ENCODE measurements around the gene CASZ1.

Gene CASZ1

DNA sequence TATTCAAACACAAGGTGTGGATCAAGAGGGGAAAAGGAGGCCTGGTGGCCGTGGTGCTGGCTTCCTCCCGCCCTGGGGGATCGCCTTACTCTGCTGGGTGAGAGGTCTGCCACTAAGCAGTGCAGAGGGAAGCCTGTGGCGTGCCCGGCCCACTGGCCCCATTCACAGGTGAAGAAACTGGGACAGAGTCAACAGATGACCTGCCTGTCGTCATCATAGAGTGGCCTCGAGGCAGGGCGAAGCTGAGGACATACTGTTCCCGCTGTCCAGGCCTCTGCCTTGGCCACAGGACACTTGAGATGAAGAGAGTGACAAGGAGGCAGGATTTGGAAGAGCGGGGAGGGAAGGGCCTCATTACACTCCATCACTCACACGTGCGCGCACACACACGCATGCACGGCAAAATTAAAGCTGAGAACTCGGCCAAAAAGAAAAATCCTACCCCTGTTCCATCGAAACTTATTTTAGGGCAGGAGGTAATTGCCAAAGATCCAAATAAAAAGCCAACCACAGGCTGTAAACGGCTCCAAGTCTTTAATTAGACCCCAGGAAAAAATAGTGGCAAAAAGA, 50.5 kb downstream of the CASZ1 start:
- FAIRE-seq: no peak

GRCh38 chr1:10745383-10745782, 51.1 kb downstream of the CASZ1 start:
- FAIRE-seq: no peak

GRCh38 chr1:10744654-10745238, 51.7 kb downstream of the CASZ1 start:
- no peak for FAIRE-seq

- FAIRE-seq: no peak
These were observed 52.4 kb downstream of the CASZ1 start for GRCh38 chr1:10744029-10744428.

DNA sequence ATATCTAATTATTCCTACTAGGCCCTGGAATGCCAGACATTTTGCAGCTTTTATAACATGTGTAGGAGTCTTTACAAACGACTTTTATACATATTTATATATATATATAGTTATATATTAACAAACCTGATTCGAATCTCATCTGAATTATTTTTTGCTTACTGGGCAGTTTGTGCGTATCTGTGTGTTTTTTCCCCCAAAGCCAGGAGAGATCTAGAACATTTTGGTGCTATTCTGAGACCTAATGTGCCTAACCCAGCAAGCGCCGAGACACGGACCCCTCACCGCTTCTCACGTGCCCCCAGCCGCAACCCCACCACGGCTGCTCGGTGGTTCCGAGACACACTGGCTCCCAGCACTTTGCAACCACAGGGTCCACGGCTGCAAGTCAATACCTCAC, 54.8 kb downstream of the CASZ1 start:
- FAIRE-seq: no peak

- no peak for FAIRE-seq
These were observed 56.3 kb downstream of the CASZ1 start for GRCh38 chr1:10740123-10740522.

DNA sequence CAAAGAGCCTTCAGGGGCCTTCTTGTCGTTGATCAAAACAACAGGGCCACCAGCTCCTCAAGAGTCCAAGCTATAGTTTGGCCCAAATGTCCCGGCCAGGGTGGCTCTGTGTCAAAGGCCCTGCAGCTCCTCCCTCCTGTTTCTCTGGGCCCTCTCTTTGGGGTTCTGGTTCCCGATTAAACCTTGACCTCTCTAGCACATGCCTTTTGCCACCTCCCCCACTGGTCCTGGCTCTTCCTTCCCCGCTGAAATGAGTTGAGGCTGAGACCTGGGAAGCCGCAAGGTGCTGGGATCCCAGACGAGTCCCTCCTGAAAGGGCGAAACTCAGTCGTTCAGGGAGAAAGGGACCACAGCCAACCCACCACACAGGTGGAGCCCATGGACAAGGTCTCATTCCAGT, 56.9 kb downstream of the CASZ1 start:
- no peak for FAIRE-seq

DNA sequence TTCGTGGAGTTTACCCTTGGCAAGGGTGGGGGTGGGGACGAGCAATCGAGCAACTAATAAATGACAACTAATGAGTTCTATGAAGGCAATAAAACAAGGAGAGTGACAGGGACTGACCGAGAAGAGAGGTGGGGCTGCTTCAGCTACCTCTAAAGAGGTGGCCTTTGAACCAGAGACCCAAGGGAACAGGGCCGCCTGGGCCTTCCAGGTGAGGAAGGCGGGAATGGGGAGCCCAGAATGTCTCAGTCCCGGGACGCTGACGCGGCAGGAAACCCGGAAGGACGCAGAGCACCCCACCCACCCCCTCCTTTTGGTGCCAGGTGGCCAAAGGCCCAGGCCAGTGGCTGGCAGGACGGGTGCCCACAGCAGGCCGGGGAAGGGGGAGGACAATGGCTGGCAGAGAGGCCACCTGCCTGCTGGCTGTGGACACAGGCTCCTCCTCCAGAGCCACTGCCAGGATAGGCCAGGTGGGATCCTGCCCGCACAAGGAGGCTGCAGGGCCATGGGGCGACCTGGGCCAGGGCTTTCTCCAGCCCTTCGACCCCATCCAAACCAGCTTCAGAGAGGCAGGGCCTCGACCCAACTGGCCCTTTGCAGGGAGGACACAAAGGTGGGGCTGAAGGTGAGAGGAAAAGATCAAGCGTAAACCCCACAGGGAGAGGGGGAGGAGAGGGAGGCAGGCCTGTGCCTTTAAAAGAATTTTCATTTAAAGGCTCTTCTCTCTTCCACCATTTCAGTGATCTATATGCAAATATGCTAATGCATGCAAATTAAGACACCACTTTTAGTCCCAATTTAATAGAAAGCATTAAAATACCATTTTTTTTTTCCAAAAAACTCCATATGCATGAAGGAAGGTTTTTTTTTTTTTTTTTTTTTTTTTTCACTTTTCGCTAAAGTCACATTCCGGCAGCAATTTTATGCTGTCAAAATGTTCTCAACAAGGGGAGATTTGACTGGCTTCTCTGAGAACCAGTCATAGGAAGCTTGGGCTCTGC, 58.1 kb downstream of the CASZ1 start:
- FAIRE-seq: no peak

- no peak for FAIRE-seq
These were observed 58.8 kb downstream of the CASZ1 start for GRCh38 chr1:10737651-10738050.

DNA sequence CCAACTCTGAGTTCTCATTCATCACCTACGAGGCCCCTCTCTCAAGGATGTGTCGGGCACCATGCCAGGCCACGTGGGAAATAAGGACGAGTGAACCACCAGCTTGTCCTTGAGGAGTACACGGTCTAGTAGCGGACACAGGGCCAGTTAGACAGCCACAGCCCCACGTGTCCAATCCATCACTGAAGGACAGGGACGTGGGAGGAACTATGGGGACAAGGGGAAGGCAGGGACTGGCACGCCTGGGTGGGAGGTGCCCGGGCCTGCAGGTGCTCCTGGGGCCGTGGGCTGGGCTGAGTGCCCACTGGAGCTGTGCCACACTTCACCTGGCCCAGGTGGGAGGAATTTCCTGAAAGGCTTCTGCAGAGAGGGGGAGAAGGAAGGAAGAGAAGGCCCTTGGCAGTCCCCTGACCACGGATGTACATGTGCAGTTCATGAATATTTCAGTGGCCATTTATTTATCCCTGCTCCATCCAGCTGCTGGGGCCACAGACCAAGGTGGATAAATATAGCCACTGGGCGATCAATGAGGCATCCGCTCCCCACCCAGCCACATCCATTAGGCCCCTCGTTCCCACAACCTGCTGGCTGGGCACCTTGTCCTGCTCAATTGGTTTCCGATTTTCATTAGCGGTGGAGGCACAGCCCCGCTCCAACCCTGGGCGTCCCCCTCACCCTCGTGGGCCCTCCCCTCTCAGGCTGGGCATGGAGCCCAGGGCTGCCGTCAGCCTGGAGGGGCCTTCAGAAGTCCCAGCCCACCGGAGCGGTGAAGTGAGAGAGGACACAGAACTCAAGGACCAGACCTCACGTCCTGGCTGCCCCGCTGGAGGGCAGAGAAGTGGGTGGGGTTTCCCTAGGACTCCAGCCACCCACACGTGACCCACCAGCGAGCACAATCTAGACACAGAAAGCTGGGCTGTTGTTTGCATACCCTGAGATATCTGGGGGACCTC, 59.5 kb downstream of the CASZ1 start:
- FAIRE-seq: no peak

DNA sequence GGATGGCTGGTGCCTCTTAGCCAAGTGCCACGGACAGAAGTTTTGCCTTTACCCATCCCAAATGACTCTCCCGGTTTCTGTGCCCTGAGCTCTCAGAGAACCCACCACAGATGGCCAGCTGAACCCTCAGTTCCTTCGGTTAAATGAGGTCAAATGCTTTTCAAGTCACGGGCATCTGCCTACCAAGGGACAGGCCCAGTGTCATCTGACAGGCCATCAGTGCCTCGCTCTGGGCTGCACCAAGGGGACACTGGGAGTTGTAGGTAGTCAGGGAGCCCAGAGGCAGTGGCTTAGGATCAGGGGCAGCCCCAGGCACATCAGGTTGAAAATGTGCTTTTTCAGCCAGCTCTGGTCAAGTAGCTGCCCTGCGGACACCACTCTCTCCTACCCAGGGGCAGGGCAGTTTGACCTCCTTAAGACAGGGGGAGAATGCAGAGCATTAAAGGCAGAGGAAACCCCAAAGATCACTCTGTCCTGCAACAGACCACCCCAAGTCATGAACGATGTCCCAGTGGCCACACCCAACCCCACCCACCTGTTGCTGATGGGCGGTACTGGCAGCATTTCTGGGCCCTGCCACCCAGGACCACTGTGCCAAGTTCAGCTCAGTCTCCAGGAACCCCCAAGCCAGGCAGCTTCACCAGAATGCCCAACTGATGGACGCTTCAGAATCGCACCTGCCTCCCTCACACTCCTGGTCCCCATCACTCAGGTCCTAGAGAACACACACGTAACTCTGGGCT, 60.7 kb downstream of the CASZ1 start:
- FAIRE-seq: no peak

- FAIRE-seq: no peak
These were observed 61.4 kb downstream of the CASZ1 start for GRCh38 chr1:10734962-10735544.

DNA sequence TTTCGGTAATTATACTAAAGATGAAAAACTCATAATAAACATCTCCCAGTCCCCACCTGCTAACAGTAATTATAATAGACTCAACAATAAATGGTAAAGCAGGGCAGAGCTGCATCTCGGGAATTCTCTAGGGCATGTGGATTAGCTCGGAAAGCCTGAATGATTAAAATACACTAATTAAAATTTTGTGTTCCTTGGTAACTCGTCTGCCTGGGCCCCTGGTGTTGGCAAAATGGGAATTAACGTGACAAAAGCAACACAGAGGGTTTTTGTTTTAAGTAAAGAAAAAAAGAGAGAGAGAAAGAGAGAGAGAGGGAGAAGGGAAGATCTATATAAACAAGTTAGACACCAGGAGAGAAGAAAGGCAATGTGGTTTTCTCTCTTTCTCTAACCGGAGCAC, 62.1 kb downstream of the CASZ1 start:
- FAIRE-seq: no peak

DNA sequence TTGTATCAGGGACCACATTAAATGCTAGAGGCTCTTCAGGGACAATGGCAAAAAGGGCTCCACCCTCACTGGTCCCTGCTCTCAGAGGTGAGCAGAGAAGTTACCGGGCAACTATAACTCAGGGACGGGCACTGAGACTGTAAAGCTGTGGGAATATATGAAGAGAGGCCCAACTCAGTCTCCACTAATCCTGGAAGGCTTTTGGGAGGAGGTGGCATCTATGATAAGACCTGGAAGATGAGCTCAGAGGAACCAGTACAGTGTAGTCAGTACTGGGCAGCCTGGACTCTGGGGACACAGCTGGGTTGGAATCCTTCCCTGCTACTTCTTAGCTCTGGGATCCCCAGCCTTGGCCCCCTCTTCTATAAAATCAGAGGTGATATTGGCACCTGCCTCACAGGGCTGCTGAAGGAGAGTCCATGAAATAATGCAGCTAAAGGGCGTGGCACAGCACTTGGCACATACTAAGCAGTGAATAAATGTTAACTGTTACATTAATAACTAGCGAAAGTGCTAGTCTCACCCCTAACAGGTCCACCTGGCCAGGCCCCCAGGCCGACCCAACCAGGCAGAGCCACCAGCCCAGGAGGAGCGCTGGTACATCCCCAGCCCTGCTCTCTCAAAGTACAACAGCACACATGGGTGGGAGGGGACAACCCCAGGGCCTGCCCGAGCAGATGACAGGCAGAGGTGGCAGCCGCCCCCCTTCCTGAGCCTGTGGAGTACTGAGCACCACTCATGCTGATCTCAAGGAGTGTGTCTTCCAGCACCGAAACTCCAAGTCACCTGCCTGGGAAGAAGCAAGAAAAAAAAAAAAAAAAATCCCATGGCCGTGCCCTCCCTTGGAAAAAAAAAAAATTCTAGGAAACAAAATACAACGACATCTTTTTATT, 62.7 kb downstream of the CASZ1 start:
- FAIRE-seq: no peak

DNA sequence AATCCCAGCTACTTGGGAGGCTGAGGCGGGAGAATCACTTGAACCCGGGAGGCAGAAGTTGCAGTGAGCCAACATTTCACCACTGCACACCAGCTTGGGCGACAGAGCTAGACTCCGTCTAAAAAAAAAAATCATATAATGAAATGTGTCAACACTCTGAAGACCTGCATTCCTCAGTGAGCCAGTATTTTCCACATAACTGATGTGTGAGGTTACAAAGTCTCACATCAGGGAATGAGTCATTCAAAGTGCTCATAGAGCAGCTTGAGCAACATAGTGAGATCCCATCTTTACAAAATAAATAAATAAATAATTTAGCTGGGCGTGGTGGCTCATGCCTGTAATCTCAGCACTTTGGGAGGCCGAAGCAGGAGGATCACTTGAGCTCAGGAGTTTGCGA, 65.5 kb downstream of the CASZ1 start:
- no peak for FAIRE-seq

- FAIRE-seq: no peak
These were observed 67.6 kb downstream of the CASZ1 start for GRCh38 chr1:10728595-10729410.

DNA sequence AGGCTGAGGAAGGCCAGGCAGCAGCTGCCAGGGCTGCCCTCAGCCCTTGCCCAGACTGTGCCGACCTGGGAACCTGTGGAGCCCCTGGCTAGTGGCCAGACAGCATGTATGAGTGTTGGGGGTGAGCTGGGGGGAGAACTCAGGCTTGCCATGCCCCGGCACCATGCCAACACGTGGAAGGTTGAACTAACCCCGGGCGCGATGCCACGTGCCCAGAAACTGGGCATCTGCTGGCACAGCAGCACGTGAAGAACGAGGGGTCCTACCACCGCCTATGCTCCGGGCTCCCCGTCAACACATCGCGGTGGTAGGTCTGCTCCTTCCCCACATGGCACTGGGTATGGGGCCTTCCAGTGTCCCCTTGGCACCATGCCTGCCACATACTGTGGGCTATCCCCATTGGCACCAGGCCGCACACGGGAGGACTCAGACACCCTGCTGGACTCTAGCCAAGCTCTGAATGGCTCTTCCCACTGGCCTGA, 68.7 kb downstream of the CASZ1 start:
- FAIRE-seq: no peak

GRCh38 chr1:10726355-10726754, 70.1 kb downstream of the CASZ1 start:
- FAIRE-seq: no peak
